Globus pallidus (tissue), 1 donor: Measurements from ENCODE around the gene MAP3K13.
"Not testable (repeated sequence)": the region's sequence is repeated elsewhere in the genome, so short reads cannot be mapped to it uniquely, and the experiment has no call there.

Experiments used
- DNase-seq: peaks from one replicate; pipeline ENCODE4 v3.0.0-alpha.2; 2015; ENCODE audit warnings: low spot score

MAP3K13 gene

GRCh38 chr3:185399737-185400667 is 37.1 kb downstream of the MAP3K13 start:
- no peak for DNase-seq

GRCh38 chr3:185400866-185401265 is 37.9 kb downstream of the MAP3K13 start:
- no peak for DNase-seq

- DNase-seq = no peak
Observed at GRCh38 chr3:185401319-185401955, 38.5 kb downstream of the MAP3K13 start.

GRCh38 chr3:185402561-185402960 is 39.6 kb downstream of the MAP3K13 start:
- DNase-seq = no peak

GRCh38 chr3:185403002-185403401 is 40.1 kb downstream of the MAP3K13 start:
- no peak for DNase-seq

GRCh38 chr3:185405243-185405642 is 42.3 kb downstream of the MAP3K13 start:
- no peak for DNase-seq

GRCh38 chr3:185405664-185406063 is 42.7 kb downstream of the MAP3K13 start:
- no peak for DNase-seq

GRCh38 chr3:185406121-185406620 is 43.2 kb downstream of the MAP3K13 start:
- no peak for DNase-seq

- no peak for DNase-seq
Observed at GRCh38 chr3:185409957-185410356, 47.0 kb downstream of the MAP3K13 start.

- DNase-seq = no peak
Observed at GRCh38 chr3:185411133-185411532, 48.2 kb downstream of the MAP3K13 start.

- DNase-seq = no peak
Observed at GRCh38 chr3:185416513-185416912, 53.6 kb downstream of the MAP3K13 start.

- not testable (repeated sequence) for DNase-seq
Observed at GRCh38 chr3:185418561-185418977, 55.6 kb downstream of the MAP3K13 start.

GRCh38 chr3:185420762-185421161 is 57.8 kb downstream of the MAP3K13 start:
- DNase-seq = no peak

GRCh38 chr3:185421577-185422232 is 58.8 kb downstream of the MAP3K13 start:
- no peak for DNase-seq

- no peak for DNase-seq
Observed at GRCh38 chr3:185422677-185423076, 59.7 kb downstream of the MAP3K13 start.

- no peak for DNase-seq
Observed at GRCh38 chr3:185423178-185423577, 60.2 kb downstream of the MAP3K13 start.

GRCh38 chr3:185424435-185424834 is 61.5 kb downstream of the MAP3K13 start:
- DNase-seq = no peak

GRCh38 chr3:185430375-185430774 is 67.4 kb downstream of the MAP3K13 start:
- DNase-seq = no peak

- DNase-seq = peak; percentile 64
Observed at GRCh38 chr3:185439745-185440466, 77.0 kb downstream of the MAP3K13 start.

- DNase-seq = no peak
Observed at GRCh38 chr3:185442031-185442430, 79.1 kb downstream of the MAP3K13 start.

GRCh38 chr3:185444329-185444728 is 81.4 kb downstream of the MAP3K13 start:
- DNase-seq = no peak

GRCh38 chr3:185448107-185448506 is 85.2 kb downstream of the MAP3K13 start:
- DNase-seq = no peak
